Upper lobe of left lung (tissue), 6 donors: Measurements from ENCODE around the gene BCKDK. TPM values are rescaled to one million over a fixed set of nuclear protein-coding genes. Genes with fewer than 3 reads are reported as not detected.

Experiments used
- ATAC-seq, 2 donors: fragments of 200-7000 bp; cut with Tn5 transposase; one replicate each; pipeline ENCODE4 v1.9.1; 2022; ENCODE audit warnings: mild to moderate bottlenecking in 2 of 2, moderate library complexity in 2 of 2; ENCODE audit not compliant: low FRiP score in 2 of 2
- DNase-seq, 2 donors: peaks; one replicate each; pipeline ENCODE4 v3.0.0-alpha.2; 2019 to 2020
- H3K27ac ChIP-seq, 4 donors: fragments of 200-600 bp; sonication (generic); one replicate each; pipeline ENCODE4 v1.5.1; 2016 to 2019
- H3K27me3 ChIP-seq, 4 donors: fragments of 200-600 bp; sonication (generic); one replicate each; pipeline ENCODE4 v1.5.1; 2017 to 2019
- H3K36me3 ChIP-seq, 4 donors: fragments of 200-600 bp; sonication (generic); one replicate each; pipeline ENCODE4 v1.5.1; 2016 to 2019
- H3K4me1 ChIP-seq, 4 donors: fragments of 200-600 bp; sonication (generic); one replicate each; pipeline ENCODE4 v1.5.1; 2018 to 2019
- H3K4me3 ChIP-seq, 4 donors: fragments of 200-600 bp; sonication (generic); one replicate each; pipeline ENCODE4 v1.5.1; 2017 to 2019; ENCODE audit warnings: mild to moderate bottlenecking in 2 of 4, moderate library complexity in 1 of 4
- H3K9me3 ChIP-seq, 4 donors: fragments of 200-600 bp; sonication (generic); one replicate each; pipeline ENCODE4 v1.5.1; 2018 to 2019
- CTCF ChIP-seq, 6 experiments: fragments of 450-650 bp in 4 of 6; fragments of 200-600 bp in 2 of 6; sonication (generic) in 2 of 6; IDR thresholded peaks; one replicate each; pipeline ENCODE4 v1.5.1; 2016 to 2019; ENCODE audit warnings: antibody characterized with exemption in 6 of 6
- EP300 ChIP-seq, 4 donors: sonication (generic); formaldehyde crosslinking; IDR thresholded peaks; one replicate each; pipeline ENCODE4 v1.5.1; 2017; ENCODE audit warnings: antibody characterized with exemption in 4 of 4, control low read depth in 2 of 4
- POLR2A ChIP-seq, 4 donors: fragments of 450-650 bp; IDR thresholded peaks; one replicate each; pipeline ENCODE4 v1.5.1; 2016 to 2017; ENCODE audit warnings: antibody characterized with exemption in 4 of 4, mild to moderate bottlenecking in 2 of 4
- POLR2AphosphoS5 ChIP-seq, 2 donors: sonication (generic); formaldehyde crosslinking; IDR thresholded peaks; one replicate each; pipeline ENCODE4 v1.5.1; 2017; ENCODE audit warnings: antibody characterized with exemption in 2 of 2
- WGBS, 2 donors: methylation state at CpG; one replicate each; pipeline ENCODE4 v1.1.5; 2017 to 2018; 5-methylcytosine and 5-hydroxymethylcytosine counted together
- total RNA-seq, 6 donors: library from RNA; depleted of rRNA in 4 of 6; stranded (reverse); fragments of >200 nt in 4 of 6; gene quantifications; one replicate each; pipeline versions ENCODE4 v1.1.0 to v1.2.1, GENCODE V29; 2016 to 2021
- donor health status: DM: no; HTN: no; CAD: no; lungs with moderate emphysema.
- donor health status: DM: no; HTN: yes; CAD: no; lungs with severe emphysema.

Gene BCKDK
- total RNA-seq, 6 donors from 2014 or later = 23.2 to 64.4 (median 39.3) TPM

- DNase-seq = no peak
Measured at GRCh38 chr16:31106509-31107464, 1.4 kb upstream of the BCKDK start.

GRCh38 chr16:31107465-31107867 lies 720 bp upstream of the BCKDK start:
- DNase-seq = no peak
- TF ChIP-seq EP300 (IDR thresholded peaks at IDR 0.05) (no peak), CTCF (IDR thresholded peaks at IDR 0.05) (no peak), POLR2AphosphoS5 (IDR thresholded peaks at IDR 0.05) (no peak), POLR2A (IDR thresholded peaks at IDR 0.05) (no peak)
- peak overlapping the region in 2 of 4 donors; percentile 91 to 93 for H3K27ac ChIP-seq
- no peaks in the 10 kb centered on the region for H3K9me3 ChIP-seq
- no peaks in the 10 kb centered on the region for H3K27me3 ChIP-seq
- H3K4me1 ChIP-seq = peaks cover 15 to 30% (median 18%) of the 10 kb centered on the region in 4 donors
- H3K36me3 ChIP-seq = peaks cover 11 to 33% (median 28%) of the 10 kb centered on the region in 4 donors
- H3K4me3 ChIP-seq = no peak overlapping the region
- no peak for ATAC-seq
- 90 to 99% methylated on average over 6 of the region's 6 CpGs for WGBS, 2 donors

More at GRCh38 chr16:31106509-31107464, 1.4 kb upstream of the BCKDK start:
- H3K36me3 ChIP-seq = peaks cover 7 to 27% (median 21%) of the 10 kb centered on the region in 4 donors
- no peak overlapping the region for H3K27ac ChIP-seq
- TF ChIP-seq EP300 (IDR thresholded peaks at IDR 0.05) = no peak
- TF ChIP-seq CTCF (IDR thresholded peaks at IDR 0.05) = no peak
- no peak for TF ChIP-seq POLR2AphosphoS5 (IDR thresholded peaks at IDR 0.05)
- TF ChIP-seq POLR2A (IDR thresholded peaks at IDR 0.05) = no peak
- ATAC-seq = no peak
- 95% methylated on average over 27 to 28 of the region's 28 CpGs for WGBS, 2 donors
- H3K27me3 ChIP-seq = no peaks in the 10 kb centered on the region
- peaks cover 15 to 27% (median 18%) of the 10 kb centered on the region in 4 donors for H3K4me1 ChIP-seq
- H3K9me3 ChIP-seq = no peaks in the 10 kb centered on the region
- H3K4me3 ChIP-seq = no peak overlapping the region

- Histone ChIP-seq H3K27ac (peak overlapping the region; percentile 78 to 93 (median 89)), H3K4me3 (peak overlapping the region; percentile 68 to 97 (median 78)), H3K9me3 (no peaks in the 10 kb centered on the region), H3K36me3 (peaks cover 11 to 39% (median 30%) of the 10 kb centered on the region in 4 donors), H3K4me1 (peaks cover 15 to 45% (median 27%) of the 10 kb centered on the region in 4 donors), H3K27me3 (no peaks in the 10 kb centered on the region)
- WGBS, 2 donors = 48 to 85% methylated on average over 15 to 54 of the region's 57 CpGs
- peak in 1 of 2 donors; percentile 79 for DNase-seq
- ATAC-seq = no peak
- TF ChIP-seq POLR2A (IDR thresholded peaks at IDR 0.05) = no peak
Measured at GRCh38 chr16:31108794-31109558, 790 bp downstream of the BCKDK start.

GRCh38 chr16:31109622-31110021 lies 1.4 kb downstream of the BCKDK start:
- TF ChIP-seq POLR2A (IDR thresholded peaks at IDR 0.05) (no peak), EP300 (IDR thresholded peaks at IDR 0.05) (no peak), POLR2AphosphoS5 (IDR thresholded peaks at IDR 0.05) (no peak), CTCF (IDR thresholded peaks at IDR 0.05) (no peak)
- no peak overlapping the region for H3K4me3 ChIP-seq
- WGBS, 2 donors = 88 to 95% methylated on average over 7 to 12 of the region's 12 CpGs
- H3K9me3 ChIP-seq = no peaks in the 10 kb centered on the region
- peak overlapping the region in 2 of 4 donors; percentile 42 to 93 for H3K27ac ChIP-seq
- no peaks in the 10 kb centered on the region for H3K27me3 ChIP-seq
- DNase-seq = peak in 1 of 2 donors; percentile 57
- peaks cover 15 to 51% (median 28%) of the 10 kb centered on the region in 4 donors for H3K4me1 ChIP-seq
- no peak for ATAC-seq
- peaks cover 11 to 39% (median 30%) of the 10 kb centered on the region in 4 donors for H3K36me3 ChIP-seq
